Stimulated activated CD8-positive, alpha-beta memory T cell treated with anti-CD3 and anti-CD28 coated beads, Interleukin-15, amount 100 ng/mL, for 48 hours (primary cell): ENCODE results near the gene DOK6.
"Not testable (repeated sequence)": the region's sequence is repeated elsewhere in the genome, so short reads cannot be mapped to it uniquely, and the experiment has no call there.

Experiments used
- DNase-seq, 2 donors: peaks; one replicate each; pipeline ENCODE4 v3.0.0-alpha.2; 2020; ENCODE audit warnings: low read depth in 2 of 2

DOK6 gene

DNA sequence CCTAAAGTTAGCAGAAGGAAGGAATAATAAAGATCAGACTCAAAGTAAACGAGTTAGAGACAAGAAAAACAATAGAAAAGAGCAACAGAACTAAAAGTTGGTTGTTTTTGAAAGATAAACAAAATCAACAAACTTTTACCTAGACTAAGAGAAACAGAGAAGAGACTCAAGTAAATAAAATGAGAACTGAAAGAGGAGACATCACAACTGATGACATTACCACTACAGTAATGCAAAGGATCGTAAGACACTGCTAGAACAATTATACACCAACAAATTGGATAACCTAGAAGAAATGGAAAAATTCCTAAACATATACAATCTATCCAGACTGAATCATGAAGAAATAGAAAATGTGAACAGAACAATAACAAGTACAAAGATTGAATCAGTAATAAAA, 407.7 kb downstream of the DOK6 start:
- DNase-seq = no peak

DNA sequence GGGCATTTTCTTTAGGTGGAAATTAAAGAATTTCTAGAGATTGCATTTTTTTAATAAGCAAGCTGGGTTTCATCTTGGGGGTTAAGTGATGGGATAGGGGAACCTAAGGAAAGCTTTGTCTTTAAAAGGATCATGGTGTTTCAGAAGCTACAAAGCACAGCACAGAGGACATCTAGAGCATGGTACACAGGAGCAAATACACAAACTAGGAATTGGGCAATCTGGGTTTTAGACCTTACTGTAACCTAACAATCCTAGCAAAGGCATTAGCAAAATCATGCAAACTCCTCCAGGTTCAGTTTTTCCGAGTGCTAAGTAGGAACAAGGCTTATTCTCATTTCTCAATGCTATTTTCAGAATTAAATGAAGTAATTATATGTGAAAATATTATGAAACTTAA, 412.9 kb downstream of the DOK6 start:
- DNase-seq = no peak

DNA sequence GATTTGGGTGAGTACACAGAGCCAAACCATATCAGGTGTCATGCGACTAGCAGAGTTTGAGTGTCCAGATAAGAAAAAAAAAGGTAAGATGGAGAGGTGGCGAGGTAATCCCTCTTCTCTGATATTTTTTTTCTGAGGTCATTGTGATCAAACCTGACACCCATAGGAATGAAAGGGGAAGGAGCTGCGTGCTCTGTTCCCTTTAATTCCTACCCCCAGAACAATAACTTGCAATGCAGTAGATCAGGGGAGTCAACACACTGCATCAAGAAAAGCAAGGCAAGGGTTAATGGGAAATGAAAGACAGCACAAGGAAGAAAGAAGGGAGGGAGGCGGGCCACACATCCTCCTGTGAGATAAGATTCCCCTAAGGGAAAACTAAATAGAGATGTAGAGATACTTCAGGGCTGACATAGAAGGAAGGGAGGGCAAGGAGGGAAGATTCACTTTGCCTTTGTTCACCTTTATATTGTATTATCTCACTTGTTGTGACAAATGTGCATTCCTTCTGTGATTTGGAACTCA, 414.2 kb downstream of the DOK6 start:
- no peak for DNase-seq

DNA sequence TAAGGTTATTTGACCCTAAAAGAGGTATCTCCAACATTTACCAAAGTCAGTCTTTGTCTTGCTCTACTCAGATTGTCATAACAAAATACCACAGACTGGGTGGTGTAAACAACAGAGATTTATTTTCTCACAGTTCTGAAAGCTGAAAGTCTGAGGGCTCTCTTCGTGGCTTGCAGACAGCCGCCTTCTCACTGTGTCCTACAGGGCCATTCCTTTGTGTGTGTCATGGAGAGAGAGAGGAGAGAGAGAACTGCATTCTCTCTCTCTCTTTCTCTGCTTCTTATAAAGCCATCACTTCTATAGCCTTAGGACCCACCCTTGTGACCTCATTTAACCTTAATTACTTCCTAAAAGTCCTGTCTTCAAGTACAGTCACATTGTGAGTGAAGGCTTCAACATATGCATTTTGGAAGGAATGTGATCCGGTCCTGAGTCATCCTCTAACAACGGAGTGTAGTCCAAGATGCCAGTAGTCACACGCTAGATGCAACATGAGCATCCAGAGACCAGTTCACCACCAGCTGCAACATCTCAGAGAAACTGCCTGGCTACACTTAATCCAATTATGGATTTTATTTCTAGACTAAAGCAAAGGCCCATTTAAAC, 416.8 kb downstream of the DOK6 start:
- no peak for DNase-seq

DNA sequence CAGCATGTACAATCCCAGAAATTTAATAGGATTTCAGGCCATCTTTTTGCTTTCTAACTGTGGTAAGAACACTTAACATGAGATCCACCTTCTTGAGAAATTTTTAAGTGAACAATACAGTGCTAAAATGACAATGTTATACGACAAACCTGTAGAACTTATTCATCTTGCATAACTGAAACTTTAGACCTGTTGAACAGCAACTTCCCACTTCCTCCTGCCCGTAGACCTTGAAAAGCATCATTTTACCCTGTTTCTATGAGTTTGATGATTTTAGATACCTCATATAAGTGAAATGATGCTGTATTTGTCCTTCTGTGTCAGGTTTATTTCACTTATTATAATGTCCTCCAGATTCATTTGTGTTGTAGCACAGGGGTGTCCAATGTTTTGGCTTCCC, 418.8 kb downstream of the DOK6 start:
- no peak for DNase-seq

DNA sequence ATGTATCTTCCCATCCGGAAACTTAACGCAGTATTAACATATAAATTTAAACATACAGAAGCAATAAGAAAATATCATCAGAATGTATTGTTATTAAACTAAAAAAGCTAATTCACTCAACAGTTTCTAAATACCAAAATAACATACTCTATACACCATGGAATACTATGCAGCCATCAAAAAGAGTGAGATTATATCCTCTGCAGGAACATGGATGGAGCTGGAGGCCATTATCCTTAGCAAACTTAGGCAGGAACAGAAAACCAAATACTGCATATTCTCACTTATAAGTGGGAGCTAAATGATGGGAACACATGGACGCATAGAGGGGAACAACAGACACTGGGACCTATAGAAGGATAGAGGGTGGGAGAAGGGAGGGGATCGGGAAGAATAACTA, 419.9 kb downstream of the DOK6 start:
- DNase-seq = no peak

DNA sequence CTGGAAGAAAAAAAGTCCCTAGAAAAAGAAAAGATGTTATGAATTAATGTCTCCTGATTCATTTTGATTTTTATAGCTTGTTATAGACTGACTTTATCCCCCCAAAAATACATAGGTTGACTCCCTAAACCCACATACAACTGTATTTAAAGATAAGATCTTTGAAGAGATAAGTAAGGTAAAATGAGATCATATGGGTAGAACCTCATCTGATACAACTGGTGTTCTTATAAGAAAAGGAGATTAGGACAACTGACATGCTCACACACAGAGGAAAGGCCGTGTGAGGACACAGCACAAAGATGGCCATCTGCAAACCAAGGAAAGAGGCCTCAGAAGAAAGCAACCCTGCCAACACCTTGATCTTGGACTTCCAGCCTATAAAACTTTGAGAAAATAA, 429.5 kb downstream of the DOK6 start:
- DNase-seq = no peak

DNA sequence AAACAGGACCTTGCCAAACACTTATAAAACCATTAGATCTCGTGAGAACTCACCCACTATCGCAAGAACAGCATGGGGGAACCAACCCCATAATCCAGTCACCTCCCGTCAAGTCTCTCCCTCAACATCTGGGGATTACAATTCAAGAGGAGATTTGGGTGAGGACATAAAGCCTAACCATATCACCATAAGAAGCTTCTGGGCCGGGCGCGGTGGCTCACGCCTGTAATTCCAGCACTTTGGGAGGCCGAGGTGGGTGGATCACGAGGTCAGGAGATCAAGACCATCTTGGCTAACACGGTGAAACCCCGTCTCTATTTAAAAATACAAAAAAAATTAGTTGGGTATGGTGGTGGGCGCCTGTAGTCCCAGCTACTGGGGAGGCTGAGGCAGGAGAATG, 434.3 kb downstream of the DOK6 start:
- DNase-seq = not testable (repeated sequence)

DNA sequence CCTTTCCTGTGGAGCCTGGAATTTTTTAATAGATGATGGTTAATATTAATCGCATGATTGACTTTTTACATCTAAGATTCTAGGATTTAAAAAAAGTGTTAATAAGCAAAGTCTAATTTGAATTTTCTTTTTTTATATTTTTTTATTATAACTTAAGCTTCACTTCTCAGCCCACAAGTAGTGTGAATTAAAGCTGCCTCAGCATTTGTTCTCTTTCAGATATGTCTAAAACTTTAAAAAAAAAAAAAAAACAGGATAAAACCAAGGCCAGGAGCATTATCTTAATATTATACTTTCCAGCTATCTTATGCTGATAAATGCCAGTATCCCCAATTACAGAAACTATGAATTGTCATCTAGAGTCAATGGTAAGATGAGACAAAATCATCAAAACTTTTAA, 437.3 kb downstream of the DOK6 start:
- no peak for DNase-seq

DNA sequence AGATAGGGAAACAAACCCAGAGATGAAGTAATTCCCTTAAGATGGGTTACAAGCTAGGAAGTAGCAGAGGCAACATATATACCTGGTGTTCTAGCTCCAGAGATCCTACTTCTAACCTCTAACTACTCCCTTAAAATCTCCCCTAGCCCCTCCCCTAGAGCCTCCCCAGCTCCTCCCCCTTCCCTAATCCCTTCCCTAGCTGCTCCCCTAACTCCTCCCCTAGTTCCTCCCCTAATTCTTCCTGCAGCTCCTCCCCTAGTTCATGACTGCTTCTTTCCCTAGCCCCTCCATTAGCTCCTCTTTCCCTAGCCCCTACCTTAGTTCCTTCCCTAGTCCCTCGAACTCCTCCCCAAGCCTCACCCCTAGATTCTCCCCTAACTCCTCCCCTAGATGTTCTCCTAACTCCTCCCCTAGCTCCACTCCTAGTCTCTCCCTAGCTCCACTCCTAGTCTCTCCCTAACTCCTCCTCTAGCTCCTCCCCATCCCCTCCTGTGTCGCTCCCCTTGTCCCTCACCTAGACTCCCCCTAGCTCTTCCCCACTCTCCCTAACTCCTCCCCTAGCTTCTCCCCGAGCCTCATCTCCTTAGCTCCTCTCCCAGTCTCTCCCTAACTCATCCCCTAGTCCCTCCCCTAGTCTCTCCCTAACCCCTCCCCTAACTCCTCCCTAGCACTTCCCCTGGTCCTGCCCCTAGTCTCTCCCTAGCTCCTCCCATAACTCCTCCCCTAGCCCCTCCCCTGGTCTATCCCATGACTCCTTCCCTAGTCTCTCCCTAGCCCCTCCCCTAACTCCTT, 438.1 kb downstream of the DOK6 start:
- DNase-seq = peak; percentile 4 to 14

DNA sequence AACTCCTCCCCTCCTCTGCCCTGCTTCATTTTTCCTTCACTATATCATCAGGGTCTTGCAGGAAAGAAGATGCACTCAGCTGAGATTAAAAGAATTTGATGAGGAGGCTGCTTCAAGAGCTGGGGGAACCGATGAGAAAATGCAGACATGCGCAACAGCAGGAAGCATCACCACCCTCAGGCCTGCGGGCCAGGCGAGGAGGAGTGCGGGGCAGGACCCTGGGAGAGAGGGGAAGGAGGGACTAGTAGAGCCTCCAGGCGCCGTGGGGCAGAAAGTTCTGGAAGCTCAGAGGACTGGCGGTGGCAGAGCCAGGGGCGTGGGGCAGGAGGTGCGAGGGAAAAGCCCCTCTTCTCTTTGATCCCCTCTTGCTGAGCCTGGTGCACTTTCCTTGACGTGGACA, 438.8 kb downstream of the DOK6 start:
- DNase-seq = no peak

DNA sequence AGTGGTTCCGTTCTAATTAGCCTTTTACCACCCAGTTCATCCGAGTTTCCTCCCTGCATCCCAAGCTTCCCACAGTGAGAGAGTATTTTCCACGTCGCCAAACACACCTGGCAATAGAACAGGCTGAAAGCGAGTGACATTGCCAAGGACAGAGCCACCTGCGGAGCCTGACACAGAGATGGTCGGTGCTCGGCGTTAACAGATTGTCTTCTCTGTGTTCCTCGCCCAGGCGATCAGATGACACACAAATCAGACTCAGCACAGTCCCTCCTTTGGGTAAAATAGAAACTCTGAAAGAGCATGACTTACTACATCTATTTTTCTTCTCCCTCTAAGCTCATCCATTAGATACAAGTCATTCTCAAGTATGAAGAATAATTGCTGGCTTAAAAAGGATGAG, 439.3 kb downstream of the DOK6 start:
- DNase-seq = no peak

DNA sequence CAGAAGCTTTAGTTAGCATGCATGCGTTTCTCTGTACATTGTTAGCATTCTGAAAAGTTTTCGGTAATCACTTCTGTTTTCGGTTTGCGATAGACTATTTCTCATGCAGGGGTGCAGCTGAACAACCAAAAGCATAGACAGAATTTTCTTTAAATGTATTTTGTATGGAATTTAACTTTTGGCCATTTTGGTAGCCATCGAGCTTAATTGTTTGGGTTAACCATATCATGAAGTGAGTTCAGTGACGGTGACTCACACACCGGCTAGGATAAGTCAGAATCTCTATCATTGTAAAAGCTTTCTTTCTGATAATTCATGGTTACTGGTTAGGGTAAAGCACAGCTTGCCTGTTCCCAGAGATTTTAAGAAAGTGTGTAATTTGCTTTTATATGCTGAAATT, 439.8 kb downstream of the DOK6 start:
- no peak for DNase-seq

DNA sequence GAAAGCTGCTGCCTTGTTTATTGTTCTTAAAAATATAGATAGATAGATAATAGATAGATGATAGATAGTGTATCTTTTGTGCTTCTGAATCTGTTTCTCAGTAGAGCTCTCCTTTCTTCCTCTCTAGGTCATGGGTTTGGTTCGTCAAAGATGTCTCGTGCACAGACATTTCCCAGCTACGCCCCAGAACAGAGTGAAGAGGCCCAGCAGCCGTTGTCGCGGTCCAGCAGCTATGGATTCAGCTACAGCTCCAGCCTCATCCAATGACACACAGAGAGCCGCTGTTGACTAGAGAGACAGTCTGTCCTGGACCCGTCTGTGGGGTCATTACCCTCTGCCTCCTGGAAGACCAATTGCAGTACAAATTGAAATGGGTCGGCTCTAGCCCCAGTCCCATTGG, 440.4 kb downstream of the DOK6 start:
- no peak for DNase-seq

DNA sequence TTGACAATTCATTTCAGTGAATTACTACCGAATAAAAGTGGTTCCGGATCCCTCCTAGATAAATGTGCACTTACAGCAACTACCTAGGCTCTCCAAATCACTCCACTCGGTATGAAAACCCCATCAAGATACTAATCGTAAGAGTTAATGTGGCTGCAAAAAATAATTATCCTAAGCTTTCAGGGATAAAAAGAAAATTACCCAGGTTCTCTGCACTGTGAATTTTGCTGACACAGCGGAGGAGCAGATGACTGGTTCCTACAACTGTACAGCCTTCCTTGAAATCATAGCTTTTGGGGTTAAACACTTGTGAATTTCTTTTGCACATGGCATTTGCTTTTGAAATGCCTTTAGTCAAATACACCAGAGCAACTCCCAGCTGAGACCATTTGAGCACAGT, 442.3 kb downstream of the DOK6 start:
- no peak for DNase-seq

DNA sequence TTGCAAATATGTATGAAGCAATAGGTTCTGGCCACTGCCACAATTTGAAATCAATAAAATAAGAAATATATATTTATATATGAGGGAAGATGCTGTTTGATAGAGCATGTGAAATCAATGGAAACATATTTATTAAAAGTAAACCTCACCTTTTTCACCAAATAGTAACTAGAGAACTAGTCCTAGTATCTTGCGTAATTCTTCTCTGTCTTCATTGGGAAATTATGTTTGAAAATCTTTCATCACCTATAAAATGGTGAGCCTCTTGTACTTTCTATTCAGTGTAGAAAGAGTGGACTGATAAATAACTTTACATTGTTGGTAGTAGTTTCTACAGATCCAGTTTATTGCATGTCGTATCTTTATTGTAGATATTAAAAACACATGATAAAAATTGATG, 444.0 kb downstream of the DOK6 start:
- no peak for DNase-seq

DNA sequence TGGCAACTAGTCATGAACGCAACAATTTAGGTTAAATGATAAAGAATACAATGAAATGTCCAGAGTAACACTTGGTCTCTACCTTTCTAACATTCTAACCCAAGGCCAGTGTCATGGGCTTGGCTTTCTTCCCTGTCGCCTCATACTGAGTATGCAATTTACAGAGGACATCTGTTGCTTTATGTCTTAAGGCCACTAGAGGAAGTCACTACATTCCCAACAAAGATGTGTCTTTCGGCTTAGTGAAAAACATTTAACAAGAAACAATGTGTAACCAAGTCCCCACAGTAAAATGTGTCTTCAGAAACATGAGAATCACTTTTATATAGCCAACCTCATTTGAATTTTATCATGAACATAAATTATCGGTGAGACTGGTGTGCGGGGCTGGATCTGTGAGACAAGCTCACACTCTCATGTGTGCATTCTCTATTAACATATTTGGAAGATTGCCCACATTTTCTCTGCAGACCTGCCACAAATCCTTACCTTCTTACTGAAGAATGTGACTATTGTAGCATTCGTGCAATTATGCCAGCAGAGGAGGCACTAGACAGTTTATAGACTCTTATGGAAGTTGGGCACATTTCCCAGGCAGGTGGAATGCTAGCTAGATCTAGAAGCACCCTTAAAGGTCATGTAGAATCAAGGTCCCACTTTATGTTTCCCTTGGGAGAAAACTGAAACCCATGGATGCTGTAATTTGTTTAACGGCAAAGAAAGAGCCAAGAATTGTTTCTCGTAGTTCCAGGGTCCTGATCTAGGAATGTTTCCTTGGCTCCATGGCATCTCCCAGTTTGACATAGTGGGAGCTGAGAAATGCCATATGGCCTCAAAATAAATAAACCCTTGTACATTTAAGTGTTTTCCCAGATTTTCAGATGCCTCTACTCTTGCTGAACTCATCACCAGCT, 445.2 kb downstream of the DOK6 start:
- DNase-seq = no peak

DNA sequence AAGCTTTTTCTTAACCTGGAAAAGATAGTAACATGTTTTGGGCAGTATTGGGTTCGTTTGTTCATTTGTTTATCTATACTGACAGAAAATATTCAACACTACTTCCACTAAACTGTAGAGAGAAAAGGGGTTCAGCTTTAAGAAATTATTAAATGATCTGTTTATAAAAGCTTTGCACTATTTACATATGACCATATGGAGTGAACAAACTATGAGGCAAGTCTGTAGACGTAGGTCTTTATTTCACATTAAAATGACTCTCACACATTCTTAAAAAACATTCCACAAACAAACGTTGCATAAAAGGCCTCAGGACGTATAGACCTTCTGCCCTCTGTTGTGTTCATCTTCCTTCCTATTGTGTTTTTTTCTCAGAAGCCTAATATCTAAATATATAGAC, 452.4 kb downstream of the DOK6 start:
- no peak for DNase-seq

DNA sequence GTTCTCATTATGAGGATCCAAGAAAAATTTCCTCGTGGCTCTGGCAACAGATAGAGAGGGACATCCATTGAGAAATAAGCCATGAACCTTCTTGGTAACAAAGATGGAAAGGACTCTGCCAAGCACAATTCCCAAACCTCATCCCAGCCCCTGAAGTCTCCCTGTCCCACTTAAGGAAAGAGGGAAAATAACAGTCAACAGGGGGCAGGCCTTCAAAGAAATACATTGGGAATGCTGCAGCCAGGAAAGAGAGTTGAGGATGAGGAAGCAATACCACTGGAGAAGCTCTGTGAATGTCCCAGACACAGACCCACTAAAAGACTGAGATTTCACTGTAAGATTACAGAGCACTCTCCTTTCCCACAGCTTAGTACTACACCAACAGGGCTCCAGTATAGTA, 453.8 kb downstream of the DOK6 start:
- DNase-seq = no peak

DNA sequence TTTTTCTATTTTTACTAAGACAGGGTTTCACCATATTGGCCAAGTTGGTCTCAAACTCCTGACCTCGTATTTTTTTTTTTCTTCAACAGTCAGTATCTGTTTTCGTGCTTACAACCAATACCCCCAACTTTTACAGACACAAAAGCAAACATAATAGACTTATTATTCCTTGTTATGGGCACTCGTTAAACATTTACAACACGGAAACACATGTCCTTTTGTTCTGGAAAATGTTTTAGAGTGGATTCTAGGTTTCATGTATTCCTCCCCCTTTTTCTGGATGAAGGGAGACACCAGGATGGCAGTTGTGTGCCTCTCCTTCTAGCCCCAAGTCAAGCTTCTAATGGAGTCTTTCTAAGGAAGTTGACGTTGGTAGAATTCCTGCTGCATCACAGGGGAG, 458.2 kb downstream of the DOK6 start:
- no peak for DNase-seq

DNA sequence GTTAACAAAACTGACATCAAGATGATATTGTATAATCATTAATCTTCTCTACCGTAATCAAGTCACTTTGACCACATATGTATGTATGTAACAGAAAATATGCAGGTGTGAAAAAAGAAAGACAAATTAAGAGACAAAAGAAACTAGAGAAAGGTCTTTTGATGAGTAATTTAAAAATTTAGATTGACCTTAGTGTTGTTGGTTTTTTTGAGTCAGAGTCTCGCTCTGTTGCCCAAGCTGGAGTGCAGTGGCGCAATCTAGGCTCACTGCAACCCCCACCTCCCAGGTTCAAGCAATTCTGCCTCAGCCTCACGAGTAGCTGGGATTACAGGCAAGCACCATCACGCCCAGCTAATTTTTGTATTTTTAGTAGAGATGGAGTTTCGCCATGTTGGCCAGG, 464.1 kb downstream of the DOK6 start:
- DNase-seq = peak in 1 of 2 donors; percentile 19

DNA sequence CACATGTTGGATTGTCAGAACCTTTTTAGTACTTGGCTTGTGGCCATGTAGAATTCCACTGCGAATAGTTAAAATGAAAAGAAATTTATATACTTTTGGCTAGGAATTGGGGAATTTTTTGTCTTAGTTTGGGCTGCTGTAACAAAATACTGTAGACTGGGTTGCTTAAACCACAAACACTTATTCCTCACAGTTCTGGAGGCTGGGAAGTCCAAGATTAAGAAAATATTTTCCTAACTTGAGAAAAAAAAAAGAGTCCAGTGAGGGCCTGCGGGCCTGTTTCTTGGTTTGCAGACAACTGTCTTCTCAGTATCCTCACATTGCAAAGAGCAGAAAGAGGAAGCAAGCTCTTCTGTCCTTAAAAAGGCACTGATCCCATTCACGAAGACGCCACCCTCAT, 465.1 kb downstream of the DOK6 start:
- DNase-seq = no peak

DNA sequence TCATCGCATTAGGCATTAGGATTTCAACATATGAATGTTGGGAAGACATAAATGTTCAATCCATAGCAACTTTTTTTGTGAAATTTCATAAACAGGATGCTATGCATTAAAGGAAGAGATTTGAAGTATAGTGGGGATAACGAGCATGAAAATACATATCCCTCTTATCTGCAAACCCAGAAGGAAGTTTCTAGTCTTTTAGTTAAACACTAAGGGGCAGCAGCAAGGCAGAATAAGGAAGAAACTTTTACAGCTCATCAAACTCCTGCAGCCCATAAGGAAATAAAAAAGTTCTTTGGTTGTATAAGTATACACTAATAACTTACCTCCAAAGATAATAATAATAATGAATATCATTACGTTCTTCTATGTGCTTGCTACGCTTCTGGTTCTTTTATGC, 465.5 kb downstream of the DOK6 start:
- DNase-seq = no peak
